GM19023 (cell line): ENCODE results near the gene CCDC61.

ENCODE experiments used
- ATAC-seq: cut with Tn5 transposase; IDR thresholded peaks from one replicate; pipeline ENCODE4 v1.9.1; 2021; ENCODE audit warnings: mild to moderate bottlenecking, moderate library complexity; ENCODE audit not compliant: unreplicated experiment

CCDC61 gene

GRCh38 chr19:45994998-45995714 lies at the start of gene CCDC61:
CCDC61 (plus strand) TSS chr19:45995467; CDS start chr19:46003019, 7,552 bp downstream.
- ATAC-seq = peak; percentile 99

GRCh38 chr19:45947926-45948325 lies 47.3 kb upstream of the CCDC61 start:
- ATAC-seq = no peak

- no peak for ATAC-seq
Measured at GRCh38 chr19:45952341-45952685, 43.0 kb upstream of the CCDC61 start.

- ATAC-seq = no peak
Measured at GRCh38 chr19:45952686-45953505, 42.4 kb upstream of the CCDC61 start.

- ATAC-seq = no peak
Measured at GRCh38 chr19:45953676-45954075, 41.6 kb upstream of the CCDC61 start.

GRCh38 chr19:45954156-45954555 lies 41.1 kb upstream of the CCDC61 start:
- no peak for ATAC-seq

GRCh38 chr19:45955905-45956608 lies 39.2 kb upstream of the CCDC61 start:
- no peak for ATAC-seq

- no peak for ATAC-seq
Measured at GRCh38 chr19:45958320-45958719, 36.9 kb upstream of the CCDC61 start.

- no peak for ATAC-seq
Measured at GRCh38 chr19:45958769-45959516, 36.3 kb upstream of the CCDC61 start.

- ATAC-seq = no peak
Measured at GRCh38 chr19:45959517-45960025, 35.7 kb upstream of the CCDC61 start.

GRCh38 chr19:45960595-45961235 lies 34.6 kb upstream of the CCDC61 start:
- no peak for ATAC-seq

- no peak for ATAC-seq
Measured at GRCh38 chr19:45962021-45962420, 33.2 kb upstream of the CCDC61 start.

GRCh38 chr19:45967246-45967645 lies 28.0 kb upstream of the CCDC61 start:
- no peak for ATAC-seq

- no peak for ATAC-seq
Measured at GRCh38 chr19:45968626-45969025, 26.6 kb upstream of the CCDC61 start.

GRCh38 chr19:45969676-45970075 lies 25.6 kb upstream of the CCDC61 start:
- no peak for ATAC-seq

- no peak for ATAC-seq
Measured at GRCh38 chr19:45971260-45971902, 23.9 kb upstream of the CCDC61 start.

- no peak for ATAC-seq
Measured at GRCh38 chr19:45972081-45972946, 23.0 kb upstream of the CCDC61 start.

GRCh38 chr19:45972947-45973540 lies 22.2 kb upstream of the CCDC61 start:
- no peak for ATAC-seq
